HepG2 (cell line): ENCODE results near the gene PRSS3. TPM values are rescaled to one million over a fixed set of nuclear protein-coding genes. Genes with fewer than 3 reads are reported as not detected.

Source experiments
- ESRRA ChIP-seq: sonication (generic); formaldehyde crosslinking; IDR thresholded peaks from 2 replicates; pipeline ENCODE4 v1.5.1; 2020; ENCODE audit warnings: mild to moderate bottlenecking, low read depth, missing genetic modification reagents
- GPN1 ChIP-seq: sonication (generic); formaldehyde crosslinking; IDR thresholded peaks from 2 replicates; pipeline ENCODE4 v1.5.1; 2020; ENCODE audit warnings: missing genetic modification reagents, borderline replicate concordance
- PHB2 ChIP-seq: fragments of 450-650 bp; IDR thresholded peaks from 2 replicates; pipeline ENCODE4 v1.6.1; 2018; ENCODE audit not compliant: partially characterized antibody
- PRPF4 ChIP-seq: fragments of 200-400 bp; formaldehyde crosslinking; IDR thresholded peaks from 2 replicates; pipeline ENCODE4 v1.6.1; 2016; ENCODE audit warnings: low read length, low read depth; ENCODE audit not compliant: poor library complexity, severe bottlenecking
- RNF2 ChIP-seq: fragments of 450-650 bp; conservative IDR thresholded peaks from 2 replicates; pipeline ENCODE4 v1.6.1; 2016; ENCODE audit warnings: low read depth
- SATB2 ChIP-seq: sonication (generic); formaldehyde crosslinking; IDR thresholded peaks from 2 replicates; pipeline ENCODE4 v1.5.0; 2020; ENCODE audit warnings: missing genetic modification reagents
- SOX5 ChIP-seq: IDR thresholded peaks from 2 replicates; pipeline ENCODE4 v1.6.1; 2016; ENCODE audit warnings: borderline replicate concordance
- ZBTB1 ChIP-seq: sonication (generic); formaldehyde crosslinking; IDR thresholded peaks from 2 replicates; pipeline ENCODE4 v1.4.0; 2020; ENCODE audit warnings: missing genetic modification reagents, borderline replicate concordance
- ZBTB39 ChIP-seq: sonication (generic); formaldehyde crosslinking; IDR thresholded peaks from 2 replicates; pipeline ENCODE4 v1.5.0; 2020; ENCODE audit warnings: missing genetic modification reagents
- ZFAT ChIP-seq: sonication (generic); formaldehyde crosslinking; conservative IDR thresholded peaks from 2 replicates; pipeline ENCODE4 v1.8.1; 2023; ENCODE audit warnings: missing genetic modification reagents, inconsistent platforms
- ZNF24 ChIP-seq: fragments of 450-650 bp; IDR thresholded peaks from 2 replicates; pipeline ENCODE4 v1.6.1; 2017; ENCODE audit warnings: antibody characterized with exemption, mild to moderate bottlenecking
- ZNF333 ChIP-seq: sonication (generic); formaldehyde crosslinking; IDR thresholded peaks from 2 replicates; pipeline ENCODE4 v1.4.0; 2020; ENCODE audit warnings: mild to moderate bottlenecking, missing genetic modification reagents, borderline replicate concordance
- ZNF335 ChIP-seq: sonication (generic); formaldehyde crosslinking; IDR thresholded peaks from 2 replicates; pipeline ENCODE4 v1.4.0; 2020; ENCODE audit warnings: missing genetic modification reagents
- ZNF362 ChIP-seq: sonication (generic); formaldehyde crosslinking; IDR thresholded peaks from 2 replicates; pipeline ENCODE4 v1.4.0; 2020; ENCODE audit warnings: missing genetic modification reagents, mild to moderate bottlenecking, borderline replicate concordance
- ZNF432 ChIP-seq: sonication (generic); formaldehyde crosslinking; IDR thresholded peaks from 2 replicates; pipeline ENCODE4 v1.5.0; 2020; ENCODE audit warnings: missing genetic modification reagents, mild to moderate bottlenecking, borderline replicate concordance
- ZNF761 ChIP-seq: sonication (generic); formaldehyde crosslinking; conservative IDR thresholded peaks from 2 replicates; pipeline ENCODE4 v1.4.0; 2020; ENCODE audit warnings: mild to moderate bottlenecking, missing genetic modification reagents
- ZNF850 ChIP-seq: sonication (generic); formaldehyde crosslinking; conservative IDR thresholded peaks from 2 replicates; pipeline ENCODE4 v1.9.0; 2021; ENCODE audit warnings: mild to moderate bottlenecking, missing genetic modification reagents
- ZNF878 ChIP-seq: sonication (generic); formaldehyde crosslinking; IDR thresholded peaks from 2 replicates; pipeline ENCODE4 v1.8.1; 2023; ENCODE audit warnings: mild to moderate bottlenecking, missing genetic modification reagents, moderate library complexity
- ZSCAN30 ChIP-seq: sonication (generic); formaldehyde crosslinking; IDR thresholded peaks from 2 replicates; pipeline ENCODE4 v1.5.0; 2020; ENCODE audit warnings: mild to moderate bottlenecking, missing genetic modification reagents
- polyA plus RNA-seq, 8 experiments: library from polyadenylated mRNA; depleted of rRNA in 3 of 8; stranded (reverse) in 7 of 8; unstranded in 1 of 8; fragments of >200 nt; fragmentation: Illumina TruSeq in 4 of 8; extraction: Trizol in 4 of 8; gene quantifications; 2 replicates each; pipeline versions ENCODE4 v1.2.1 to v1.2.3, GENCODE V29; 2011 to 2016; ENCODE audit warnings: low read depth in 4 of 8, missing spikeins in 1 of 8, mixed read lengths in 1 of 8; ENCODE audit not compliant: insufficient read depth in 1 of 8
- total RNA-seq, 5 experiments: library from RNA; depleted of rRNA; stranded (reverse); fragments of >200 nt; fragmentation: Illumina TruSeq; extraction: Trizol; gene quantifications; 2 replicates each; pipeline ENCODE4 v1.2.3, GENCODE V29; 2016; ENCODE audit warnings: low read depth in 1 of 5
- TF ChIP-seq, protein P1 (sequence below): IDR thresholded peaks from 2 replicates; pipeline ENCODE4 v1.6.1; 2016; ENCODE audit warnings: low read depth
- TF ChIP-seq, protein P2 (sequence below): sonication (generic); formaldehyde crosslinking; IDR thresholded peaks from 2 replicates; pipeline ENCODE4 v1.9.0; 2022; ENCODE audit warnings: missing genetic modification reagents, mild to moderate bottlenecking, borderline replicate concordance

The PRSS3 gene
- total and polyA plus RNA-seq, 2 of the 13 experiments (the other 11 are each of a cell fraction or from before 2014, with no cell fraction given) = not detected

DNA sequence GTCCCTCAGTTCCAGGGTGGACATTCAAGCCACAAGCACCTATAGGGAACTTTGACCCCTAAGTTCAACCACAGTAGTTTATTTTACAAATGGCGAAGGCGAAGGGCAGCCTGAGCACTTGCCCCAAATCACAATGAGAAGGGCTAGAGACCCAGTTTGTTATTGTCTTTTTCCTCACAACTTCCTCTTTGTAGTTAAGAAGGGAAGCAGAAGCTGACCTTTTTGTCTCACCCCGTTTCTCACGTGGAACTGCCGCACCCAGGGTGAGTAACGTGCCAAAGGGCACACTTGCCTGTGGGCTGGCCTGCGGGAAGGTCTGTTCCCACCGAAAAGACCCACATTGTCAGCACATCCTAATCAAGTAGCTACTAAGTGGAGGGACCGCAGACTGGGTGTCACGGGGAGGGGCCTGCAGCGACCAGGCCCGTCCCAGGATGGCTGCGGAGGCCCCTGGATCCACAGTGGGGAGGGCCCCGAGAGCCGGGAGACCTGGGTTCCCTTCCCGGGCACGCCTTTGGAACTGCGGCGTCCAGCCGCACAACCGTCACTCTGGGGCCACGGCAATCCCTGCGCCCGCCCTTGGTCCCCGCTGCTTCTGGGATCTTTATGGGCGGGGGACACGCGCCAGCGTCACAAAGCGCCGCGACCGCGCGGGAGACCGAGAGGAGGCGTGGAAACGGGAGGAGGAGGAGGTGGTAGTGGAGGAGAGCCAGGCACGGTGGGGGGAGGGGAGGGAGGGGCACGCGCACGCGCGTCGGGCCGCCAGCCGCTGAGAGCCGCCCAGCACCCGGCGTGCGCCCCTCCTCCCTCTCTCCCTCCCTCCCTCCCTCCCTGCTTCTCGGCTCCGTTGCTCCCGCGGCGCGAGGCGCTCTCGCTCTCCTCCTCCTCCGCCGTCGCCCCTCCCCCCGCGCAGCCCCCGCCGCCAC, 21.2 kb downstream of the PRSS3 start, which contains the start of gene UBE2R2 (continued):
- peak; percentile 62; the same call in 1 of the 2 replicates for TF ChIP-seq ZNF362 (CRISPR knock-in tag)
- TF ChIP-seq, protein P1, sequence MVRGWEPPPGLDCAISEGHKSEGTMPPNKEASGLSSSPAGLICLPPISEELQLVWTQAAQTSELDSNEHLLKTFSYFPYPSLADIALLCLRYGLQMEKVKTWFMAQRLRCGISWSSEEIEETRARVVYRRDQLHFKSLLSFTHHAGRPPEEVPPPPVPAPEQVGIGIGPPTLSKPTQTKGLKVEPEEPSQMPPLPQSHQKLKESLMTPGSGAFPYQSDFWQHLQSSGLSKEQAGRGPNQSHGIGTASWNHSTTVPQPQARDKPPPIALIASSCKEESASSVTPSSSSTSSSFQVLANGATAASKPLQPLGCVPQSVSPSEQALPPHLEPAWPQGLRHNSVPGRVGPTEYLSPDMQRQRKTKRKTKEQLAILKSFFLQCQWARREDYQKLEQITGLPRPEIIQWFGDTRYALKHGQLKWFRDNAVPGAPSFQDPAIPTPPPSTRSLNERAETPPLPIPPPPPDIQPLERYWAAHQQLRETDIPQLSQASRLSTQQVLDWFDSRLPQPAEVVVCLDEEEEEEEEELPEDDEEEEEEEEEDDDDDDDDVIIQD (CRISPR knock-in tag) = 0 out of 2 replicates have a peak, but pooled peaks have one; percentile 29
- no peak for TF ChIP-seq ZFAT (CRISPR knock-in tag)
- TF ChIP-seq, protein P2, sequence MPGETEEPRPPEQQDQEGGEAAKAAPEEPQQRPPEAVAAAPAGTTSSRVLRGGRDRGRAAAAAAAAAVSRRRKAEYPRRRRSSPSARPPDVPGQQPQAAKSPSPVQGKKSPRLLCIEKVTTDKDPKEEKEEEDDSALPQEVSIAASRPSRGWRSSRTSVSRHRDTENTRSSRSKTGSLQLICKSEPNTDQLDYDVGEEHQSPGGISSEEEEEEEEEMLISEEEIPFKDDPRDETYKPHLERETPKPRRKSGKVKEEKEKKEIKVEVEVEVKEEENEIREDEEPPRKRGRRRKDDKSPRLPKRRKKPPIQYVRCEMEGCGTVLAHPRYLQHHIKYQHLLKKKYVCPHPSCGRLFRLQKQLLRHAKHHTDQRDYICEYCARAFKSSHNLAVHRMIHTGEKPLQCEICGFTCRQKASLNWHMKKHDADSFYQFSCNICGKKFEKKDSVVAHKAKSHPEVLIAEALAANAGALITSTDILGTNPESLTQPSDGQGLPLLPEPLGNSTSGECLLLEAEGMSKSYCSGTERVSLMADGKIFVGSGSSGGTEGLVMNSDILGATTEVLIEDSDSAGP (CRISPR knock-in tag) = peak; percentile 82; the same call in 1 of the 2 replicates
- TF ChIP-seq ZNF432 (CRISPR knock-in tag) = no peak
- no peak for TF ChIP-seq ZNF850
- TF ChIP-seq PRPF4 = no peak
- 0 out of 2 replicates have a peak, but pooled peaks have one; percentile 33 for TF ChIP-seq SATB2 (CRISPR knock-in tag)
- TF ChIP-seq ZNF878 (CRISPR knock-in tag) = no peak
- peak; percentile 86; the same call in 1 of the 2 replicates for TF ChIP-seq ZBTB39 (CRISPR knock-in tag)
- TF ChIP-seq PHB2 = no peak
- TF ChIP-seq ZNF24 = no peak
- no peak for TF ChIP-seq ZNF333
- no peak for TF ChIP-seq ESRRA (CRISPR knock-in tag)
- TF ChIP-seq SOX5 (CRISPR knock-in tag) = peak; percentile 18; the same call in 1 of the 2 replicates
- no peak for TF ChIP-seq ZSCAN30
- TF ChIP-seq ZBTB1 (CRISPR knock-in tag) = no peak
- peak; percentile 26; the same call in 1 of the 2 replicates for TF ChIP-seq ZNF761
- peak; percentile 22; the same call in 1 of the 2 replicates for TF ChIP-seq ZNF335
- no peak for TF ChIP-seq GPN1 (CRISPR knock-in tag)
- TF ChIP-seq RNF2 = peak; percentile 26; the same call in 1 of the 2 replicates
